K562 (cell line): ENCODE measurements around the gene RIPPLY3. TPM values are rescaled to one million over a fixed set of nuclear protein-coding genes. Genes with fewer than 3 reads are reported as not detected.

Experiments used
- ATAC-seq: fragments of 200-7000 bp; cut with Tn5 transposase; 3 replicates; pipeline ENCODE4 v1.9.1; 2020; ENCODE audit warnings: moderate library complexity
- BruUV-seq: library from RNA; stranded (reverse); fragments of 400-500 nt; replicated peaks from 2 replicates; lab custom pipeline; 2021; lab: Mats Ljungman, UMichigan
- CTCF ChIA-PET: fragments of 300-600 bp; formaldehyde crosslinking; extraction: SDS; loops from one replicate; lab custom pipeline; 2021; ENCODE audit warnings: low intra/inter-chr PET ratio; lab: Yijun Ruan, JAX
- POLR2A ChIA-PET: fragments of 300-600, 350-650 bp; sonication (Branson Sonifier 250); formaldehyde crosslinking; extraction: SDS; loops from one replicate; lab custom pipeline; 2021; ENCODE audit warnings: antibody characterized with exemption, inconsistent platforms; lab: Yijun Ruan, JAX
- DNase-seq, 4 experiments: peaks; one replicate each; pipeline versions ENCODE4 v3.0.0 to v3.0.0-alpha.2; 2011 to 2018; ENCODE audit warnings: low spot score in 3 of 4, mixed read lengths in 3 of 4; ENCODE audit errors: extremely low read depth in 1 of 4
- FAIRE-seq: peaks from 2 replicates; lab custom pipeline; 2011; peaks lifted over from hg19 to GRCh38; lab: Jason Lieb, UNC
- H2AFZ ChIP-seq: 2 replicates; pipeline ENCODE4 v1.6.0; 2011; ENCODE audit warnings: low read depth, low read length, control low read depth, inconsistent platforms
- H3K27ac ChIP-seq: fragments of 200-600 bp; 3 replicates; pipeline ENCODE4 v1.8.0; 2011; ENCODE audit warnings: low read depth, mild to moderate bottlenecking, control low read depth, inconsistent platforms, low read length, moderate library complexity, mixed read lengths; ENCODE audit errors: extremely low read depth
- H3K27me3 ChIP-seq, 2 experiments: fragments of 300-600 bp in 1 of 2; 2 replicates in 1 of 2; 3 replicates in 1 of 2; pipeline versions ENCODE4 v1.6.0 to v1.8.0; 2011; ENCODE audit warnings: inconsistent platforms in 2 of 2, low read length in 2 of 2, mild to moderate bottlenecking in 1 of 2, mixed read lengths in 1 of 2, moderate library complexity in 1 of 2; ENCODE audit not compliant: control insufficient read depth in 2 of 2, insufficient read depth in 2 of 2
- H3K36me3 ChIP-seq: fragments of 300-600 bp; 3 replicates; pipeline ENCODE4 v1.8.0; 2011; ENCODE audit warnings: mild to moderate bottlenecking, low read length, inconsistent platforms; ENCODE audit not compliant: control insufficient read depth, insufficient read depth
- H3K4me1 ChIP-seq, 2 experiments: fragments of 200-600 bp in 1 of 2; replicated peaks in 1 of 2; 2 replicates in 1 of 2; 3 replicates in 1 of 2; pipeline versions ENCODE4 v1.5.1 to v1.8.0; 2011; ENCODE audit warnings: inconsistent platforms in 2 of 2, low read length in 2 of 2, mild to moderate bottlenecking in 1 of 2, mixed read lengths in 1 of 2, moderate library complexity in 1 of 2; ENCODE audit not compliant: control insufficient read depth in 2 of 2, insufficient read depth in 2 of 2
- H3K4me2 ChIP-seq: 2 replicates; pipeline ENCODE4 v1.6.1; 2011; ENCODE audit warnings: low read length, control low read depth, inconsistent platforms, mixed read lengths; ENCODE audit not compliant: insufficient read depth
- H3K4me3 ChIP-seq: fragments of 200-600 bp; sonication (generic), shearing (Covaris generic); 2 replicates; pipeline ENCODE4 v1.5.1; 2016; ENCODE audit warnings: control low read depth, inconsistent platforms
- H3K79me2 ChIP-seq: fragments of 200-600 bp; 3 replicates; pipeline ENCODE4 v1.8.0; 2011; ENCODE audit warnings: low read length, inconsistent platforms; ENCODE audit not compliant: control insufficient read depth, insufficient read depth
- H3K9ac ChIP-seq, 2 experiments: 2 replicates each; pipeline versions ENCODE4 v1.6.0 to v1.6.1; 2011; ENCODE audit warnings: low read depth in 2 of 2, low read length in 2 of 2, control low read depth in 1 of 2, inconsistent platforms in 1 of 2, mild to moderate bottlenecking in 1 of 2, mixed read lengths in 1 of 2; ENCODE audit not compliant: insufficient read depth in 1 of 2
- H3K9me1 ChIP-seq: one replicate; pipeline ENCODE4 v1.6.0; 2011; ENCODE audit warnings: inconsistent platforms, mild to moderate bottlenecking, low read length, moderate library complexity; ENCODE audit not compliant: control insufficient read depth, insufficient read depth
- H3K9me3 ChIP-seq: replicated peaks from 2 replicates; pipeline ENCODE4 v1.5.1; 2011; ENCODE audit warnings: low read depth, low read length, inconsistent platforms; ENCODE audit not compliant: control insufficient read depth, insufficient read depth
- H4K20me1 ChIP-seq: replicated peaks from 2 replicates; pipeline ENCODE4 v1.6.1; 2011; ENCODE audit warnings: low read length, inconsistent platforms, mixed read lengths; ENCODE audit not compliant: control insufficient read depth, insufficient read depth
- CEBPG ChIP-seq, 3 experiments: fragments of 200-800 bp in 1 of 3; sonication (Bioruptor generic) in 1 of 3; sonication (generic) in 1 of 3; formaldehyde crosslinking in 1 of 3; IDR thresholded peaks in 2 of 3; conservative IDR thresholded peaks in 1 of 3; 2 replicates each; pipeline versions ENCODE4 v1.6.1 to v1.8.0; 2016 to 2022; ENCODE audit warnings: missing compliant biosample characterization in 2 of 3, missing genetic modification characterization in 2 of 3, mild to moderate bottlenecking in 1 of 3, missing genetic modification reagents in 1 of 3
- CHD7 ChIP-seq: fragments of 200-600 bp; sonication (generic); IDR thresholded peaks from one replicate; pipeline ENCODE4 v1.6.1; 2012; ENCODE audit warnings: mild to moderate bottlenecking, low read depth, low read length, inconsistent platforms
- KAT7 ChIP-seq: sonication (generic); formaldehyde crosslinking; IDR thresholded peaks from 2 replicates; pipeline ENCODE4 v1.8.0; 2022; ENCODE audit warnings: missing genetic modification reagents, mild to moderate bottlenecking, borderline replicate concordance
- NCOA4 ChIP-seq: fragments of 450-650 bp; IDR thresholded peaks from 2 replicates; pipeline ENCODE4 v1.6.1; 2018; ENCODE audit warnings: mild to moderate bottlenecking; ENCODE audit not compliant: partially characterized antibody
- NEUROD1 ChIP-seq: fragments of 150-350 bp; IDR thresholded peaks from 2 replicates; pipeline ENCODE4 v1.6.1; 2014; ENCODE audit warnings: borderline replicate concordance, low read length, low read depth; ENCODE audit not compliant: partially characterized antibody
- ZNF277 ChIP-seq: fragments of 250-450 bp; sonication (Bioruptor Pico); IDR thresholded peaks from 2 replicates; pipeline ENCODE4 v1.8.0; 2022; ENCODE audit warnings: inconsistent platforms, mild to moderate bottlenecking, moderate library complexity, borderline replicate concordance
- WGBS: fragments of 100-300 bp; shearing (Covaris generic); methylation state at CpG from one replicate; pipeline ENCODE4 v1.1.6; 2016; ENCODE audit warnings: low coverage, mixed read lengths; ENCODE audit not compliant: insufficient coverage; ENCODE audit errors: missing lambda C conversion rate; 5-methylcytosine and 5-hydroxymethylcytosine counted together
- in situ Hi-C: fragments of 300-500 bp; cut with MboI; formaldehyde crosslinking; loops from 4 replicates; pipeline ENCODE4 v1.15.0; 2018; ENCODE audit warnings: inconsistent platforms, mixed read lengths
- intact Hi-C: fragments of 100-400 bp; cut with micrococcal nuclease; formaldehyde crosslinking; loops from 2 replicates; pipeline ENCODE4 v1.14.2; 2022
- polyA plus RNA-seq, 8 experiments: library from polyadenylated mRNA; depleted of rRNA in 4 of 8; stranded (reverse) in 5 of 8; unstranded in 3 of 8; fragments of >200 nt; fragmentation: Nextera tagmentation in 2 of 8; fragmentation: Illumina TruSeq in 1 of 8; extraction: Ambion mirVana in 2 of 8; extraction: Trizol in 1 of 8; gene quantifications; 2 replicates each; pipeline versions ENCODE4 v1.2.1 to v1.2.3, GENCODE V29; 2011 to 2014; ENCODE audit warnings: inconsistent platforms in 1 of 8, missing spikeins in 1 of 8
- total RNA-seq, 7 experiments: library from RNA; depleted of rRNA in 6 of 7; stranded (reverse); fragments of >200 nt in 6 of 7; fragmentation: Illumina TruSeq in 2 of 7; extraction: Trizol in 2 of 7; gene quantifications; 2 replicates each; pipeline versions ENCODE4 v1.2.1 to v1.2.3, GENCODE V29; 2011 to 2021; ENCODE audit warnings: low replicate concordance in 1 of 7
- TF ChIP-seq, protein P1 (sequence below): fragments of 450-650 bp; IDR thresholded peaks from 2 replicates; pipeline ENCODE4 v1.6.1; 2014; ENCODE audit warnings: low read depth, mild to moderate bottlenecking, moderate library complexity, borderline replicate concordance

RIPPLY3 gene
- total and polyA plus RNA-seq, 9 of the 15 experiments (the other 6 are each of a cell fraction or from before 2014, with no cell fraction given), result not detected

DNA sequence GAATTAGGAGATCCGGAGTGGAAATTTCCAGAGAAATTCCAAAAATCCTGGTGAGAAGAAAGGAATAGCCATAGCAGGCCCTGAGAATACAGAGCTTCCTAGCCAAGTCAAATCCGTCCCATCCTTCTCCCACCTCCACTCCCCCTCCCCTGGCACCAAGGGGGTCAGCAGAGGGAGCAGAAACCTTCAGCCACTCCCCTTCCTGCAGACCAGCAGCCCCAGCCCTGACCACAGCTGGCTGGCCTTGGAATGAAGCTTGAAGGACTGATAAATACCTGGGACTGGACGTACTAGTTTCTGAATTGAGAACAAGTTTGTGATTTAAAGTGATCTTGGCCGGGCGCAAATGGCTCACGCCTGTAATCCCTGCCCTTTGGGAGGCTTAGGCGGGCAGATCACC is 13.8 kb upstream of the RIPPLY3 start:
- Histone ChIP-seq H3K9ac (peak overlapping the region in 1 of 2 experiments; percentile 17; a peak in 1 of 4 replicates), H2AFZ (peak overlapping the region; percentile 68), H3K4me3 (no peak overlapping the region), H3K27ac (no peak overlapping the region), H3K27me3 (no peaks in the 10 kb centered on the region), H3K36me3 (no peaks in the 10 kb centered on the region), H3K4me1 (peaks cover 7 to 23% of the 10 kb centered on the region in 2 experiments), H3K4me2 (no peak overlapping the region), H3K9me1 (no peaks in the 10 kb centered on the region), H4K20me1 (no peaks in the 10 kb centered on the region), H3K79me2 (peaks cover 3% of the 10 kb centered on the region; the same call in 2 of the 3 replicates), H3K9me3 (no peaks in the 10 kb centered on the region)
- in situ Hi-C loops (no loop called here), intact Hi-C loops (no loop called here)
- no TSS peak for BruUV-seq
- CTCF ChIA-PET, result no interaction called here
- POLR2A ChIA-PET, result no interaction called here
- ATAC-seq (no peak), DNase-seq (no peak), FAIRE-seq (no peak)
- WGBS, result 73% methylated on average over 7 of the region's 7 CpGs
- TF ChIP-seq CHD7 (no peak), ZNF277 (CRISPR knock-in tag) (no peak), NCOA4 (no peak), NEUROD1 (no peak), CEBPG (CRISPR knock-in tag; IDR thresholded peaks at IDR 0.05) (no peak), CEBPG (tag; conservative IDR thresholded peaks at IDR 0.05 in 1 of 2, IDR thresholded peaks at IDR 0.05 in 1 of 2) (no peak), KAT7 (no peak)
- TF ChIP-seq, protein P1, sequence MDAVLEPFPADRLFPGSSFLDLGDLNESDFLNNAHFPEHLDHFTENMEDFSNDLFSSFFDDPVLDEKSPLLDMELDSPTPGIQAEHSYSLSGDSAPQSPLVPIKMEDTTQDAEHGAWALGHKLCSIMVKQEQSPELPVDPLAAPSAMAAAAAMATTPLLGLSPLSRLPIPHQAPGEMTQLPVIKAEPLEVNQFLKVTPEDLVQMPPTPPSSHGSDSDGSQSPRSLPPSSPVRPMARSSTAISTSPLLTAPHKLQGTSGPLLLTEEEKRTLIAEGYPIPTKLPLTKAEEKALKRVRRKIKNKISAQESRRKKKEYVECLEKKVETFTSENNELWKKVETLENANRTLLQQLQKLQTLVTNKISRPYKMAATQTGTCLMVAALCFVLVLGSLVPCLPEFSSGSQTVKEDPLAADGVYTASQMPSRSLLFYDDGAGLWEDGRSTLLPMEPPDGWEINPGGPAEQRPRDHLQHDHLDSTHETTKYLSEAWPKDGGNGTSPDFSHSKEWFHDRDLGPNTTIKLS, result no peak
